ENCODE results near the gene TEX52.

The TEX52 gene

GRCh38 chr12:2900642-2901041, 43.8 kb upstream of the TEX52 start:
- TF ChIP-seq CTCF (IDR thresholded peaks at IDR 0.05; ENCODE audit: borderline replicate concordance, extremely low read depth, low read length, poor library complexity, severe bottlenecking) (no peak), EZH2 (IDR thresholded peaks at IDR 0.05; ENCODE audit: borderline replicate concordance, low read depth, low read length, severe bottlenecking) (no peak)
- Histone ChIP-seq H3K4me1 (ENCODE audit: insufficient read depth, low read length) (no peaks in the 10 kb centered on the region), H3K9ac (ENCODE audit: low read depth, low read length) (no peak overlapping the region), H2AFZ (ENCODE audit: low read depth, low read length) (no peak overlapping the region), H3K27me3 (ENCODE audit: insufficient read depth, low read length, poor library complexity) (no peaks in the 10 kb centered on the region), H3K9me3 (ENCODE audit: insufficient read depth, low read length, severe bottlenecking) (no peaks in the 10 kb centered on the region), H4K20me1 (ENCODE audit: insufficient read depth, low read length) (no peaks in the 10 kb centered on the region), H3K27ac (ENCODE audit: low read length) (no peak overlapping the region), H3K4me2 (ENCODE audit: insufficient read depth, low read length) (no peak overlapping the region), H3K4me3 (ENCODE audit: low read depth in 1 of 2, low read length in 2 of 2) (no peak overlapping the region), H3K36me3 (ENCODE audit: insufficient read depth, low read length) (no peaks in the 10 kb centered on the region), H3K79me2 (ENCODE audit: insufficient read depth, low read length) (peaks cover 10% of the 10 kb centered on the region; the same call in 1 of the 2 replicates)
- DNase-seq: no peak
- ATAC-seq (ENCODE audit: insufficient read depth, low read depth): no peak

- Histone ChIP-seq H2AFZ (ENCODE audit: low read depth, low read length) (no peak overlapping the region), H3K36me3 (ENCODE audit: insufficient read depth, low read length) (no peaks in the 10 kb centered on the region), H3K9ac (ENCODE audit: low read depth, low read length) (no peak overlapping the region), H3K9me3 (ENCODE audit: insufficient read depth, low read length, severe bottlenecking) (no peaks in the 10 kb centered on the region), H3K27ac (ENCODE audit: low read length) (no peak overlapping the region), H3K79me2 (ENCODE audit: insufficient read depth, low read length) (peaks cover 15% of the 10 kb centered on the region), H3K4me2 (ENCODE audit: insufficient read depth, low read length) (no peak overlapping the region), H3K4me1 (ENCODE audit: insufficient read depth, low read length) (peaks cover 4% of the 10 kb centered on the region; the same call in 1 of the 2 replicates), H3K27me3 (ENCODE audit: insufficient read depth, low read length, poor library complexity) (no peaks in the 10 kb centered on the region), H4K20me1 (ENCODE audit: insufficient read depth, low read length) (no peaks in the 10 kb centered on the region), H3K4me3 (ENCODE audit: low read depth in 1 of 2, low read length in 2 of 2) (no peak overlapping the region)
- no peak for ATAC-seq (ENCODE audit: insufficient read depth, low read depth)
- no peak for DNase-seq
- TF ChIP-seq EZH2 (IDR thresholded peaks at IDR 0.05; ENCODE audit: borderline replicate concordance, low read depth, low read length, severe bottlenecking): no peak
- no peak for TF ChIP-seq CTCF (IDR thresholded peaks at IDR 0.05; ENCODE audit: borderline replicate concordance, extremely low read depth, low read length, poor library complexity, severe bottlenecking)
These were observed 40.6 kb upstream of the TEX52 start for GRCh38 chr12:2897418-2897817.

GRCh38 chr12:2895511-2895910, 38.7 kb upstream of the TEX52 start:
- TF ChIP-seq CTCF (IDR thresholded peaks at IDR 0.05; ENCODE audit: borderline replicate concordance, extremely low read depth, low read length, poor library complexity, severe bottlenecking) (no peak), EZH2 (IDR thresholded peaks at IDR 0.05; ENCODE audit: borderline replicate concordance, low read depth, low read length, severe bottlenecking) (no peak)
- Histone ChIP-seq H2AFZ (ENCODE audit: low read depth, low read length) (no peak overlapping the region), H3K27me3 (ENCODE audit: insufficient read depth, low read length, poor library complexity) (no peaks in the 10 kb centered on the region), H3K36me3 (ENCODE audit: insufficient read depth, low read length) (no peaks in the 10 kb centered on the region), H3K4me1 (ENCODE audit: insufficient read depth, low read length) (peaks cover 14% of the 10 kb centered on the region), H3K9ac (ENCODE audit: low read depth, low read length) (no peak overlapping the region), H3K4me2 (ENCODE audit: insufficient read depth, low read length) (no peak overlapping the region), H3K4me3 (ENCODE audit: low read depth in 1 of 2, low read length in 2 of 2) (no peak overlapping the region), H3K79me2 (ENCODE audit: insufficient read depth, low read length) (peaks cover 27% of the 10 kb centered on the region), H3K9me3 (ENCODE audit: insufficient read depth, low read length, severe bottlenecking) (no peaks in the 10 kb centered on the region), H3K27ac (ENCODE audit: low read length) (no peak overlapping the region), H4K20me1 (ENCODE audit: insufficient read depth, low read length) (no peaks in the 10 kb centered on the region)
- no peak for ATAC-seq (ENCODE audit: insufficient read depth, low read depth)
- no peak for DNase-seq

- Histone ChIP-seq H3K9me3 (ENCODE audit: insufficient read depth, low read length, severe bottlenecking) (no peaks in the 10 kb centered on the region), H3K27me3 (ENCODE audit: insufficient read depth, low read length, poor library complexity) (no peaks in the 10 kb centered on the region), H2AFZ (ENCODE audit: low read depth, low read length) (no peak overlapping the region), H3K27ac (ENCODE audit: low read length) (no peak overlapping the region), H3K36me3 (ENCODE audit: insufficient read depth, low read length) (no peaks in the 10 kb centered on the region), H3K4me3 (ENCODE audit: low read depth in 1 of 2, low read length in 2 of 2) (no peak overlapping the region), H3K79me2 (ENCODE audit: insufficient read depth, low read length) (peaks cover 27% of the 10 kb centered on the region), H3K4me2 (ENCODE audit: insufficient read depth, low read length) (no peak overlapping the region), H3K9ac (ENCODE audit: low read depth, low read length) (no peak overlapping the region), H4K20me1 (ENCODE audit: insufficient read depth, low read length) (no peaks in the 10 kb centered on the region), H3K4me1 (ENCODE audit: insufficient read depth, low read length) (peaks cover 18% of the 10 kb centered on the region)
- no peak for TF ChIP-seq CTCF (IDR thresholded peaks at IDR 0.05; ENCODE audit: borderline replicate concordance, extremely low read depth, low read length, poor library complexity, severe bottlenecking)
- no peak for TF ChIP-seq EZH2 (IDR thresholded peaks at IDR 0.05; ENCODE audit: borderline replicate concordance, low read depth, low read length, severe bottlenecking)
- no peak for DNase-seq
- no peak for ATAC-seq (ENCODE audit: insufficient read depth, low read depth)
These were observed 38.2 kb upstream of the TEX52 start for GRCh38 chr12:2895051-2895451.

Data from DND-41 (cell line).